CD14-positive monocyte (primary cell): ENCODE results near the gene PHACTR3. TPM values are rescaled to one million over a fixed set of nuclear protein-coding genes. Genes with fewer than 3 reads are reported as not detected.

Experiments used
- DNase-seq, 3 donors: peaks; one replicate each; pipeline ENCODE4 v3.0.0-alpha.2; 2011 to 2022
- H2AFZ ChIP-seq: 2 replicates; pipeline ENCODE4 v1.6.0; 2012; ENCODE audit warnings: mild to moderate bottlenecking, low read depth, low read length, inconsistent platforms; ENCODE audit not compliant: insufficient read depth, poor library complexity, severe bottlenecking
- H3K27ac ChIP-seq, 2 donors: 1 replicate in 1 of 2; 2 replicates in 1 of 2; pipeline ENCODE4 v1.5.1; 2012 to 2013; ENCODE audit warnings: low read length in 2 of 2, control low read depth in 1 of 2, inconsistent platforms in 1 of 2, low read depth in 1 of 2, mild to moderate bottlenecking in 1 of 2
- H3K27me3 ChIP-seq, 2 donors: one replicate each; pipeline versions ENCODE4 v1.6.0 to v1.6.1; 2011 to 2013; ENCODE audit warnings: low read length in 2 of 2; ENCODE audit not compliant: control insufficient read depth in 2 of 2, insufficient read depth in 2 of 2
- H3K36me3 ChIP-seq, 2 donors: replicated peaks in 1 of 2; 1 replicate in 1 of 2; 2 replicates in 1 of 2; pipeline versions ENCODE4 v1.5.1 to v1.6.1; 2012 to 2013; ENCODE audit warnings: low read length in 2 of 2, control low read depth in 1 of 2, inconsistent platforms in 1 of 2, mild to moderate bottlenecking in 1 of 2; ENCODE audit not compliant: insufficient read depth in 2 of 2, control insufficient read depth in 1 of 2
- H3K4me1 ChIP-seq, 2 donors: 1 replicate in 1 of 2; 2 replicates in 1 of 2; pipeline versions ENCODE4 v1.5.1 to v1.6.1; 2012 to 2013; ENCODE audit warnings: low read length in 2 of 2, control low read depth in 1 of 2, inconsistent platforms in 1 of 2, mild to moderate bottlenecking in 1 of 2, moderate library complexity in 1 of 2; ENCODE audit not compliant: insufficient read depth in 2 of 2, control insufficient read depth in 1 of 2
- H3K4me2 ChIP-seq: replicated peaks from 2 replicates; pipeline ENCODE3; 2012; ENCODE audit warnings: low read length, moderate library complexity, mild to moderate bottlenecking; ENCODE audit not compliant: poor library complexity, severe bottlenecking; ENCODE audit errors: extremely low read depth
- H3K4me3 ChIP-seq, 3 experiments: fragments of 200-600 bp in 1 of 3; sonication (generic) in 1 of 3; replicated peaks in 1 of 3; 1 replicate in 2 of 3; 2 replicates in 1 of 3; pipeline ENCODE4 v1.5.1; 2011 to 2013; ENCODE audit warnings: low read length in 3 of 3, mild to moderate bottlenecking in 3 of 3, control low read depth in 2 of 3, low read depth in 2 of 3, inconsistent platforms in 1 of 3, moderate library complexity in 1 of 3
- H3K79me2 ChIP-seq: 2 replicates; pipeline ENCODE4 v1.6.0; 2012; ENCODE audit warnings: mild to moderate bottlenecking, control low read depth, inconsistent platforms, low read length, moderate library complexity; ENCODE audit not compliant: insufficient read depth
- H3K9ac ChIP-seq: 2 replicates; pipeline ENCODE4 v1.6.0; 2017; ENCODE audit warnings: low read length, mild to moderate bottlenecking; ENCODE audit not compliant: insufficient read depth, poor library complexity, severe bottlenecking
- H3K9me3 ChIP-seq, 2 donors: replicated peaks in 1 of 2; 1 replicate in 1 of 2; 2 replicates in 1 of 2; pipeline versions ENCODE4 v1.5.1 to v1.6.1; 2012 to 2013; ENCODE audit warnings: low read length in 2 of 2, control low read depth in 1 of 2; ENCODE audit not compliant: control insufficient read depth in 1 of 2, insufficient read depth in 1 of 2
- H4K20me1 ChIP-seq: 2 replicates; pipeline ENCODE4 v1.6.0; 2012; ENCODE audit warnings: mild to moderate bottlenecking, low read length, control low read depth, moderate library complexity; ENCODE audit not compliant: insufficient read depth
- H3K27ac Mint-ChIP-seq, 7 donors: one replicate each; pipeline ENCODE4 v1.8.0; 2020; ENCODE audit warnings: mild to moderate bottlenecking in 7 of 7, mixed read lengths in 7 of 7, moderate library complexity in 6 of 7, inconsistent platforms in 2 of 7
- H3K27me3 Mint-ChIP-seq, 3 donors: one replicate each; pipeline ENCODE4 v1.8.0; 2021 to 2022; ENCODE audit warnings: low read depth in 3 of 3, mild to moderate bottlenecking in 3 of 3, mixed read lengths in 3 of 3, moderate library complexity in 3 of 3, inconsistent platforms in 1 of 3
- H3K36me3 Mint-ChIP-seq, 2 donors: one replicate each; pipeline ENCODE4 v1.8.0; 2020; ENCODE audit warnings: mixed read lengths in 2 of 2, inconsistent platforms in 1 of 2, mild to moderate bottlenecking in 1 of 2
- H3K4me1 Mint-ChIP-seq: one replicate; pipeline ENCODE4 v1.8.0; 2020; ENCODE audit warnings: mild to moderate bottlenecking, mixed read lengths
- H3K4me3 Mint-ChIP-seq, 2 donors: one replicate each; pipeline ENCODE4 v1.8.0; 2020; ENCODE audit warnings: mild to moderate bottlenecking in 2 of 2, mixed read lengths in 2 of 2, moderate library complexity in 1 of 2
- H3K9me3 Mint-ChIP-seq, 7 donors: one replicate each; pipeline ENCODE4 v1.8.0; 2020 to 2022; ENCODE audit warnings: mixed read lengths in 7 of 7, mild to moderate bottlenecking in 6 of 7, moderate library complexity in 6 of 7, inconsistent platforms in 2 of 7
- WGBS: methylation state at CpG from one replicate; pipeline ENCODE4 v1.1.5; 2013; ENCODE audit warnings: missing lambda C conversion rate; ENCODE audit not compliant: insufficient coverage; 5-methylcytosine and 5-hydroxymethylcytosine counted together
- intact Hi-C, 2 donors: fragments of 100-400 bp; cut with micrococcal nuclease; formaldehyde crosslinking; loops; one replicate each; pipeline versions ENCODE4 v1.15.0 to v1.15.1; 2023
- polyA plus RNA-seq, 3 donors: library from polyadenylated mRNA; depleted of rRNA in 1 of 3; unstranded in 2 of 3; stranded (reverse) in 1 of 3; fragments of 300-500 nt in 2 of 3; fragments of >200 nt in 1 of 3; fragmentation: Illumina TruSeq in 2 of 3; gene quantifications; 1 replicate in 2 of 3; 2 replicates in 1 of 3; pipeline ENCODE4 v1.2.3, GENCODE V29; 2012 to 2021
- TF ChIP-seq, protein P1 (sequence below): fragments of 200-600 bp; IDR thresholded peaks from one replicate; pipeline ENCODE4 v1.8.0; 2022; ENCODE audit warnings: antibody characterized with exemption, mild to moderate bottlenecking

PHACTR3 gene
- polyA plus RNA-seq, 3 donors: 0.11 to 0.17 TPM; not detected in 1

GRCh38 chr20:59629141-59630045 lies 25.1 kb downstream of the PHACTR3 start:
- H3K9ac ChIP-seq: no peak overlapping the region
- Mint-ChIP-seq H3K9me3 (peaks cover 0 to 2% (median 0%) of the 10 kb centered on the region in 7 donors), H3K4me3 (peak overlapping the region in 1 of 2 donors; percentile 7), H3K27me3 (peaks cover 6 to 19% (median 8%) of the 10 kb centered on the region in 3 donors), H3K27ac (no peak overlapping the region), H3K4me1 (no peaks in the 10 kb centered on the region), H3K36me3 (no peaks in the 10 kb centered on the region)
- no peak overlapping the region for H3K4me2 ChIP-seq
- DNase-seq: no peak
- no peaks in the 10 kb centered on the region for H3K9me3 ChIP-seq
- H4K20me1 ChIP-seq: no peaks in the 10 kb centered on the region
- no peaks in the 10 kb centered on the region for H3K79me2 ChIP-seq
- H3K27ac ChIP-seq: no peak overlapping the region
- intact Hi-C loops: no loop called here
- no peaks in the 10 kb centered on the region for H3K4me1 ChIP-seq
- H3K4me3 ChIP-seq: no peak overlapping the region
- no peaks in the 10 kb centered on the region for H3K36me3 ChIP-seq
- WGBS: 91% methylated on average over 12 of the region's 16 CpGs
- no peak overlapping the region for H2AFZ ChIP-seq
- TF ChIP-seq, protein P1, sequence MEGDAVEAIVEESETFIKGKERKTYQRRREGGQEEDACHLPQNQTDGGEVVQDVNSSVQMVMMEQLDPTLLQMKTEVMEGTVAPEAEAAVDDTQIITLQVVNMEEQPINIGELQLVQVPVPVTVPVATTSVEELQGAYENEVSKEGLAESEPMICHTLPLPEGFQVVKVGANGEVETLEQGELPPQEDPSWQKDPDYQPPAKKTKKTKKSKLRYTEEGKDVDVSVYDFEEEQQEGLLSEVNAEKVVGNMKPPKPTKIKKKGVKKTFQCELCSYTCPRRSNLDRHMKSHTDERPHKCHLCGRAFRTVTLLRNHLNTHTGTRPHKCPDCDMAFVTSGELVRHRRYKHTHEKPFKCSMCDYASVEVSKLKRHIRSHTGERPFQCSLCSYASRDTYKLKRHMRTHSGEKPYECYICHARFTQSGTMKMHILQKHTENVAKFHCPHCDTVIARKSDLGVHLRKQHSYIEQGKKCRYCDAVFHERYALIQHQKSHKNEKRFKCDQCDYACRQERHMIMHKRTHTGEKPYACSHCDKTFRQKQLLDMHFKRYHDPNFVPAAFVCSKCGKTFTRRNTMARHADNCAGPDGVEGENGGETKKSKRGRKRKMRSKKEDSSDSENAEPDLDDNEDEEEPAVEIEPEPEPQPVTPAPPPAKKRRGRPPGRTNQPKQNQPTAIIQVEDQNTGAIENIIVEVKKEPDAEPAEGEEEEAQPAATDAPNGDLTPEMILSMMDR: no peak
- no peaks in the 10 kb centered on the region for H3K27me3 ChIP-seq

- Histone ChIP-seq H2AFZ (no peak overlapping the region), H4K20me1 (no peaks in the 10 kb centered on the region), H3K4me1 (no peaks in the 10 kb centered on the region), H3K9ac (no peak overlapping the region), H3K27ac (no peak overlapping the region), H3K79me2 (no peaks in the 10 kb centered on the region), H3K9me3 (no peaks in the 10 kb centered on the region), H3K27me3 (no peaks in the 10 kb centered on the region), H3K36me3 (no peaks in the 10 kb centered on the region), H3K4me2 (no peak overlapping the region), H3K4me3 (no peak overlapping the region)
- DNase-seq: no peak
- WGBS: 68% methylated on average over 4 of the region's 8 CpGs
- peaks cover 6 to 15% (median 12%) of the 10 kb centered on the region in 3 donors for H3K27me3 Mint-ChIP-seq
- no peaks in the 10 kb centered on the region for H3K36me3 Mint-ChIP-seq
- H3K4me1 Mint-ChIP-seq: no peaks in the 10 kb centered on the region
- intact Hi-C loops: no loop called here
- no peak overlapping the region for H3K4me3 Mint-ChIP-seq
- H3K9me3 Mint-ChIP-seq: peaks cover 0 to 2% (median 0%) of the 10 kb centered on the region in 7 donors
- TF ChIP-seq, protein P1: no peak
- H3K27ac Mint-ChIP-seq: no peak overlapping the region
These were observed 26.2 kb downstream of the PHACTR3 start for GRCh38 chr20:59630526-59630925.
